ENCODE results near the gene TMEM248. TPM values are rescaled to one million over a fixed set of nuclear protein-coding genes. Genes with fewer than 3 reads are reported as not detected.

Gene TMEM248
- total and polyA plus RNA-seq, 2 donors from 2014 or later = 38.2 to 113 TPM

GRCh38 chr7:66933469-66933868, 12.4 kb downstream of the TMEM248 start:
- Histone ChIP-seq H3K9ac (ENCODE audit: low read length in 3 of 3) (no peak overlapping the region), H3K9me3 (ENCODE audit: control insufficient read depth in 2 of 3, insufficient read depth in 1 of 3, low read length in 3 of 3) (no peaks in the 10 kb centered on the region), H3K4me1 (ENCODE audit: control insufficient read depth in 2 of 3, insufficient read depth in 2 of 3, low read depth in 1 of 3, low read length in 3 of 3) (no peaks in the 10 kb centered on the region), H3K4me3 (ENCODE audit: low read length in 3 of 3) (no peak overlapping the region), H3K36me3 (ENCODE audit: control insufficient read depth in 2 of 3, insufficient read depth in 3 of 3, low read length in 3 of 3) (no peaks in the 10 kb centered on the region), H3K27me3 (ENCODE audit: control insufficient read depth, insufficient read depth, low read length) (no peaks in the 10 kb centered on the region), H3K27ac (ENCODE audit: low read depth in 2 of 2, low read length in 2 of 2) (no peak overlapping the region)
- DNase-seq = no peak
- no peak for FAIRE-seq
- intact Hi-C loops (cut with DNase I) = no loop called here
- TF ChIP-seq, protein P1, sequence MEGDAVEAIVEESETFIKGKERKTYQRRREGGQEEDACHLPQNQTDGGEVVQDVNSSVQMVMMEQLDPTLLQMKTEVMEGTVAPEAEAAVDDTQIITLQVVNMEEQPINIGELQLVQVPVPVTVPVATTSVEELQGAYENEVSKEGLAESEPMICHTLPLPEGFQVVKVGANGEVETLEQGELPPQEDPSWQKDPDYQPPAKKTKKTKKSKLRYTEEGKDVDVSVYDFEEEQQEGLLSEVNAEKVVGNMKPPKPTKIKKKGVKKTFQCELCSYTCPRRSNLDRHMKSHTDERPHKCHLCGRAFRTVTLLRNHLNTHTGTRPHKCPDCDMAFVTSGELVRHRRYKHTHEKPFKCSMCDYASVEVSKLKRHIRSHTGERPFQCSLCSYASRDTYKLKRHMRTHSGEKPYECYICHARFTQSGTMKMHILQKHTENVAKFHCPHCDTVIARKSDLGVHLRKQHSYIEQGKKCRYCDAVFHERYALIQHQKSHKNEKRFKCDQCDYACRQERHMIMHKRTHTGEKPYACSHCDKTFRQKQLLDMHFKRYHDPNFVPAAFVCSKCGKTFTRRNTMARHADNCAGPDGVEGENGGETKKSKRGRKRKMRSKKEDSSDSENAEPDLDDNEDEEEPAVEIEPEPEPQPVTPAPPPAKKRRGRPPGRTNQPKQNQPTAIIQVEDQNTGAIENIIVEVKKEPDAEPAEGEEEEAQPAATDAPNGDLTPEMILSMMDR (IDR thresholded peaks at IDR 0.05; ENCODE audit: borderline replicate concordance, extremely low read depth, insufficient read depth) = no peak

DNA sequence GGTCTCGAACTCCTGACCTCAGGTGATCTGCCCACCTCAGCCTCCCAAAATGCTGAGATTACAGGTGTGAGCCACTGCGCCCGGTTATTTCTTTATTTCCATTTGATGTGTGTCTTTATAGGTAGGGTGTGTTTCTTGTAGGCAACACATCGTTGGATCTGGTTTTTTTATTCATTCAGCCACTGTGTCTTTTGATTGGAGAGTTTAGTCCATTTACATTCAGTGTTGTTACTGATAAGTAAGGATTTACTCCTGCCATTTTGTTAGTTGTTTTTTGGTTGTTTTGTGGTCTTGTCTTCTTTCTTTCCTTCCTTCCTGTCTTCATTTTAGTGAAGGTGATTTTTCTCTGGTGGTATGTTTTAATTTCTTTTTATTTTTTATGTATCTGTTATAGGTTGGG, 16.9 kb downstream of the TMEM248 start:
- Histone ChIP-seq H3K27me3 (ENCODE audit: control insufficient read depth, insufficient read depth, low read length) (no peaks in the 10 kb centered on the region), H3K9me3 (ENCODE audit: control insufficient read depth in 2 of 3, insufficient read depth in 1 of 3, low read length in 3 of 3) (no peaks in the 10 kb centered on the region), H3K9ac (ENCODE audit: low read length in 3 of 3) (no peak overlapping the region), H3K4me1 (ENCODE audit: control insufficient read depth in 2 of 3, insufficient read depth in 2 of 3, low read depth in 1 of 3, low read length in 3 of 3) (no peaks in the 10 kb centered on the region), H3K4me3 (ENCODE audit: low read length in 3 of 3) (no peak overlapping the region), H3K36me3 (ENCODE audit: control insufficient read depth in 2 of 3, insufficient read depth in 3 of 3, low read length in 3 of 3) (peaks cover 0 to 2% (median 0%) of the 10 kb centered on the region in 3 donors), H3K27ac (ENCODE audit: low read depth in 2 of 2, low read length in 2 of 2) (no peak overlapping the region)
- FAIRE-seq (no peak), DNase-seq (no peak)
- TF ChIP-seq, protein P1 (IDR thresholded peaks at IDR 0.05; ENCODE audit: borderline replicate concordance, extremely low read depth, insufficient read depth) = no peak
- intact Hi-C loops (cut with DNase I) = no loop called here

DNA sequence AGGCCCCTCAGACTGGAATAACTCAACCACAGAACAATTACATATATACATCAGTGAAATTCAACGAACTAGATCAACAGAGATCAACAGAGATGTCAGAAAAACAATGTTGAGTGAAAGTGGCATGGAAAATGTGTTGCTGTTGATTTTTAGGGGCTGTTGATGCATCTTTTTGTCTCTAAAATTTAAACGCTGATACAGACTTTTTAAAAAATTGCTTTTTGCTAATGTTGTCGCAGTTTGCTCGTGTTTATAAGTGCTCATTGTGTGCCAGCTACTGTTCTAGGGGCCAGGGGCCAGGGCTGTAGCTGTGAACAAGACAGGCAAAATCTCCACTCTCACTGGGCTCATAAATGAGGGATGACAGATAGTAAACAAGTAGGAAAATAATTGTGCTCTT, 18.3 kb downstream of the TMEM248 start:
- TF ChIP-seq, protein P1 (IDR thresholded peaks at IDR 0.05; ENCODE audit: borderline replicate concordance, extremely low read depth, insufficient read depth) = no peak
- no peak for DNase-seq
- no peaks in the 10 kb centered on the region for H3K27me3 ChIP-seq (ENCODE audit: control insufficient read depth, insufficient read depth, low read length)
- intact Hi-C loops (cut with DNase I) = no loop called here
- no peak for FAIRE-seq
- H3K36me3 ChIP-seq (ENCODE audit: control insufficient read depth in 2 of 3, insufficient read depth in 3 of 3, low read length in 3 of 3) = peaks cover 0 to 7% (median 0%) of the 10 kb centered on the region in 3 donors
- no peak overlapping the region for H3K27ac ChIP-seq (ENCODE audit: low read depth in 2 of 2, low read length in 2 of 2)
- H3K9me3 ChIP-seq (ENCODE audit: control insufficient read depth in 2 of 3, insufficient read depth in 1 of 3, low read length in 3 of 3) = no peaks in the 10 kb centered on the region
- H3K4me3 ChIP-seq (ENCODE audit: low read length in 3 of 3) = no peak overlapping the region
- no peaks in the 10 kb centered on the region for H3K4me1 ChIP-seq (ENCODE audit: control insufficient read depth in 2 of 3, insufficient read depth in 2 of 3, low read depth in 1 of 3, low read length in 3 of 3)
- H3K9ac ChIP-seq (ENCODE audit: low read length in 3 of 3) = no peak overlapping the region

DNA sequence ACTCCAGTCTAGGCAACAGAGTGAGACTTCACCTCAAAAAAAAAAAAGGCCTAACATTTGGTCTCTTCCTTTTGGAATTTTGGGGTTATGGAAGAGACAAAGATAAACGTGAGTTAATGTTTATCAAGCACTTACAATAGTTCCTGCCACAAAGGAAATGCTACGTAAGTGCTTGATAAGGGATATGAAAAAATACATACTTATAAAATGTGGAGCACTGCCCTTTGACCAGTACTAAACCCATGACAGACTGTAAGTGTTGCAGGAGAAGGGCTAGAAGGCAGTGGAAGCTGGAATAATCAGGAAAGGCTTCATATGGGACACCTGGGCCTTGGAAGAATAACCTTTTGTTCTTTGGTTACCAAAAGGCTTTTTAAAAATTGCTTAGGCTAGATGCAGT, 25.5 kb downstream of the TMEM248 start:
- H3K27me3 ChIP-seq (ENCODE audit: control insufficient read depth, insufficient read depth, low read length) = no peaks in the 10 kb centered on the region
- H3K27ac ChIP-seq (ENCODE audit: low read depth in 2 of 2, low read length in 2 of 2) = peak overlapping the region in 1 of 2 donors; percentile 34
- H3K9me3 ChIP-seq (ENCODE audit: control insufficient read depth in 2 of 3, insufficient read depth in 1 of 3, low read length in 3 of 3) = no peaks in the 10 kb centered on the region
- FAIRE-seq (no peak), DNase-seq (no peak)
- H3K9ac ChIP-seq (ENCODE audit: low read length in 3 of 3) = no peak overlapping the region
- TF ChIP-seq, protein P1 (IDR thresholded peaks at IDR 0.05; ENCODE audit: borderline replicate concordance, extremely low read depth, insufficient read depth) = no peak
- intact Hi-C loops (cut with DNase I) = no loop called here
- H3K4me1 ChIP-seq (ENCODE audit: control insufficient read depth in 2 of 3, insufficient read depth in 2 of 3, low read depth in 1 of 3, low read length in 3 of 3) = no peaks in the 10 kb centered on the region
- H3K36me3 ChIP-seq (ENCODE audit: control insufficient read depth in 2 of 3, insufficient read depth in 3 of 3, low read length in 3 of 3) = peaks cover 7 to 38% (median 29%) of the 10 kb centered on the region in 3 donors
- H3K4me3 ChIP-seq (ENCODE audit: low read length in 3 of 3) = no peak overlapping the region
